ENCODE measurements around the gene B3GNT9. TPM values are rescaled to one million over a fixed set of nuclear protein-coding genes. Genes with fewer than 3 reads are reported as not detected.

The B3GNT9 gene
- total RNA-seq, 1 experiment from 2014 or later = 11.5 TPM

DNA sequence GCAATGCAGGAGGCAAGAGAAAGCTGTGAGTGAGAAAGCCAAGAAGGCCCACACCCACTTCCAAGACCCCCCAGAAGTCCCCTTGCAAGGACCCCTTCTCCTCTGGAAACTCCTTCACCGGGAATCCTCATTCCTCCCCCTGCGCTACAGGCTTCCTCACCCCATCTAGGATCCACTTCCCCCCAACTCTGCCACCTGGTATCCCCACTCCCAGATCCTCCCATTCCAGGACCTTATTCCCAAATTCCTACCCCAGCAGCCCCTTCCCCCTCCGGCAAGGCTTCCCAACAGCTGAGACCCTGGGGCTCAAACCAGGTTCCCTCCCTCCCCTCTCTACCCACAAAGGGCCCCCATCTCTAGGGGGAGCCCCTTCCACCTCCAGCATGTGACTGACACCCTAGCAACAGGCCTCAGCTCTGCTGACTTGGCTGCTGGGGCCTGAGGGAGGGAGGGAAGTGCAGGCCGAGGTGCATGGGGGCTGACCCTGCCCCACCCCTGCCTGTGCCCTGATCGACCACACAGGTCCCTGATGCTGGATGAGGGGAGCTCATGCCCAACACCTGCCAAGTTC lies 15.9 kb upstream of the B3GNT9 start:
- ATAC-seq (no peak), DNase-seq (ENCODE audit: low read depth, low spot score) (no peak)
- Histone ChIP-seq H3K36me3 (ENCODE audit: control insufficient read depth, insufficient read depth, low read length) (no peaks in the 10 kb centered on the region; the same call in 1 of the 2 replicates), H3K27me3 (ENCODE audit: control insufficient read depth, insufficient read depth, low read length) (no peaks in the 10 kb centered on the region), H3K4me3 (ENCODE audit: low read depth in 2 of 2, low read length in 2 of 2) (no peak overlapping the region), H3K4me1 (ENCODE audit: control insufficient read depth, insufficient read depth, low read length) (peaks cover 14% of the 10 kb centered on the region), H3K9me3 (ENCODE audit: control insufficient read depth, insufficient read depth, low read depth, low read length) (no peaks in the 10 kb centered on the region), H3K27ac (ENCODE audit: low read length) (no peak overlapping the region)
- ChIA-PET POLR2A (no interaction called here), CTCF (no interaction called here)
- TF ChIP-seq TCF7L2 (IDR thresholded peaks at IDR 0.05; ENCODE audit: low read depth, low read length) = no peak
- no peak for TF ChIP-seq SIN3A (IDR thresholded peaks at IDR 0.05; ENCODE audit: borderline replicate concordance, insufficient read depth, low read depth, low read length)
- TF ChIP-seq, protein P1, sequence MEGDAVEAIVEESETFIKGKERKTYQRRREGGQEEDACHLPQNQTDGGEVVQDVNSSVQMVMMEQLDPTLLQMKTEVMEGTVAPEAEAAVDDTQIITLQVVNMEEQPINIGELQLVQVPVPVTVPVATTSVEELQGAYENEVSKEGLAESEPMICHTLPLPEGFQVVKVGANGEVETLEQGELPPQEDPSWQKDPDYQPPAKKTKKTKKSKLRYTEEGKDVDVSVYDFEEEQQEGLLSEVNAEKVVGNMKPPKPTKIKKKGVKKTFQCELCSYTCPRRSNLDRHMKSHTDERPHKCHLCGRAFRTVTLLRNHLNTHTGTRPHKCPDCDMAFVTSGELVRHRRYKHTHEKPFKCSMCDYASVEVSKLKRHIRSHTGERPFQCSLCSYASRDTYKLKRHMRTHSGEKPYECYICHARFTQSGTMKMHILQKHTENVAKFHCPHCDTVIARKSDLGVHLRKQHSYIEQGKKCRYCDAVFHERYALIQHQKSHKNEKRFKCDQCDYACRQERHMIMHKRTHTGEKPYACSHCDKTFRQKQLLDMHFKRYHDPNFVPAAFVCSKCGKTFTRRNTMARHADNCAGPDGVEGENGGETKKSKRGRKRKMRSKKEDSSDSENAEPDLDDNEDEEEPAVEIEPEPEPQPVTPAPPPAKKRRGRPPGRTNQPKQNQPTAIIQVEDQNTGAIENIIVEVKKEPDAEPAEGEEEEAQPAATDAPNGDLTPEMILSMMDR (IDR thresholded peaks at IDR 0.05) = no peak
- TF ChIP-seq, protein P2, sequence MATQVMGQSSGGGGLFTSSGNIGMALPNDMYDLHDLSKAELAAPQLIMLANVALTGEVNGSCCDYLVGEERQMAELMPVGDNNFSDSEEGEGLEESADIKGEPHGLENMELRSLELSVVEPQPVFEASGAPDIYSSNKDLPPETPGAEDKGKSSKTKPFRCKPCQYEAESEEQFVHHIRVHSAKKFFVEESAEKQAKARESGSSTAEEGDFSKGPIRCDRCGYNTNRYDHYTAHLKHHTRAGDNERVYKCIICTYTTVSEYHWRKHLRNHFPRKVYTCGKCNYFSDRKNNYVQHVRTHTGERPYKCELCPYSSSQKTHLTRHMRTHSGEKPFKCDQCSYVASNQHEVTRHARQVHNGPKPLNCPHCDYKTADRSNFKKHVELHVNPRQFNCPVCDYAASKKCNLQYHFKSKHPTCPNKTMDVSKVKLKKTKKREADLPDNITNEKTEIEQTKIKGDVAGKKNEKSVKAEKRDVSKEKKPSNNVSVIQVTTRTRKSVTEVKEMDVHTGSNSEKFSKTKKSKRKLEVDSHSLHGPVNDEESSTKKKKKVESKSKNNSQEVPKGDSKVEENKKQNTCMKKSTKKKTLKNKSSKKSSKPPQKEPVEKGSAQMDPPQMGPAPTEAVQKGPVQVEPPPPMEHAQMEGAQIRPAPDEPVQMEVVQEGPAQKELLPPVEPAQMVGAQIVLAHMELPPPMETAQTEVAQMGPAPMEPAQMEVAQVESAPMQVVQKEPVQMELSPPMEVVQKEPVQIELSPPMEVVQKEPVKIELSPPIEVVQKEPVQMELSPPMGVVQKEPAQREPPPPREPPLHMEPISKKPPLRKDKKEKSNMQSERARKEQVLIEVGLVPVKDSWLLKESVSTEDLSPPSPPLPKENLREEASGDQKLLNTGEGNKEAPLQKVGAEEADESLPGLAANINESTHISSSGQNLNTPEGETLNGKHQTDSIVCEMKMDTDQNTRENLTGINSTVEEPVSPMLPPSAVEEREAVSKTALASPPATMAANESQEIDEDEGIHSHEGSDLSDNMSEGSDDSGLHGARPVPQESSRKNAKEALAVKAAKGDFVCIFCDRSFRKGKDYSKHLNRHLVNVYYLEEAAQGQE (IDR thresholded peaks at IDR 0.05; ENCODE audit: insufficient read depth in 1 of 2, low read depth in 2 of 2, low read length in 1 of 2) = no peak
- TF ChIP-seq POLR2AphosphoS5 (IDR thresholded peaks at IDR 0.05; ENCODE audit: low read depth, low read length) = no peak
- intact Hi-C loops (cut with micrococcal nuclease; ENCODE audit: unreplicated experiment) (no loop called here), in situ Hi-C loops (cut with HindIII; ENCODE audit: low pct_unique_long_range_greater_than_20kb, low sequenced_read_pairs) (no loop called here)
- no TSS peak for BruUV-seq (replicated peaks)

DNA sequence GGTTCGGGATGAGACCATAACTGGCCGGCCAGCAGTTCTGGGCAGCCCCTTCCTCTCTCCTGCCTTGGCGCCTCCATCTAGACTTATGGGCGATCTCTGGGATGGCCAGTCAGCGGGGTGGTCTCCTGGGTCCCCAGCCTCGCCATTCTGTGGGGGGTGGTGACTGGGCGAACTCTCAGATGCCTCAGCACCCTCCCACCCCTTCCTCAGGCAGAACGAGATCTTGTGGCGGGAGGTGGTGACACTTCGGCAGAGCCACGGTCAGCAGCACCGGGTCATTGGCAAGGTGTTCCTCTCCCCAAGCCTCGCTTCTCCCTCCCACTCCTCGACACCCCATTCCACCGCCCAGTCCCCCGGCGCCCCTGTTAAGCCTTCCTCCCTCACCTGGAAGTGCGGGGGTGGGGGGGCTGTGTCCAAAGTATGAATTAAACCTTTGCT lies 15.3 kb upstream of the B3GNT9 start:
- no TSS peak for BruUV-seq (replicated peaks)
- in situ Hi-C loops (cut with HindIII; ENCODE audit: low pct_unique_long_range_greater_than_20kb, low sequenced_read_pairs) = no loop called here

More for the DNA sequence above, 15.3 kb upstream of the B3GNT9 start:
- intact Hi-C loops (cut with micrococcal nuclease; ENCODE audit: unreplicated experiment) = no loop called here
- no peak overlapping the region for H3K4me3 ChIP-seq (ENCODE audit: low read depth in 2 of 2, low read length in 2 of 2)
- no peaks in the 10 kb centered on the region for H3K9me3 ChIP-seq (ENCODE audit: control insufficient read depth, insufficient read depth, low read depth, low read length)
- no peaks in the 10 kb centered on the region for H3K27me3 ChIP-seq (ENCODE audit: control insufficient read depth, insufficient read depth, low read length)
- no peak overlapping the region for H3K27ac ChIP-seq (ENCODE audit: low read length)
- DNase-seq (ENCODE audit: low read depth, low spot score) = no peak
- no peaks in the 10 kb centered on the region; the same call in 1 of the 2 replicates for H3K36me3 ChIP-seq (ENCODE audit: control insufficient read depth, insufficient read depth, low read length)
- ATAC-seq = no peak
- POLR2A ChIA-PET = no interaction called here
- peaks cover 12% of the 10 kb centered on the region for H3K4me1 ChIP-seq (ENCODE audit: control insufficient read depth, insufficient read depth, low read length)
- TF ChIP-seq TCF7L2 (IDR thresholded peaks at IDR 0.05; ENCODE audit: low read depth, low read length) (no peak), SIN3A (IDR thresholded peaks at IDR 0.05; ENCODE audit: borderline replicate concordance, insufficient read depth, low read depth, low read length) (no peak), POLR2AphosphoS5 (IDR thresholded peaks at IDR 0.05; ENCODE audit: low read depth, low read length) (no peak)
- TF ChIP-seq, protein P1 (IDR thresholded peaks at IDR 0.05) = no peak
- TF ChIP-seq, protein P2 (IDR thresholded peaks at IDR 0.05; ENCODE audit: insufficient read depth in 1 of 2, low read depth in 2 of 2, low read length in 1 of 2) = no peak
- CTCF ChIA-PET = no interaction called here

Data from Panc1 (cell line).